Nephron progenitor cell (in vitro differentiated cells): Measurements from ENCODE around the gene CPNE9.

ENCODE experiments used
- DNase-seq: peaks from one replicate; pipeline ENCODE4 v3.0.0; 2021
- H3K27ac Mint-ChIP-seq: 2 replicates; pipeline ENCODE4 v1.8.0; 2021; ENCODE audit warnings: mild to moderate bottlenecking, moderate library complexity, mixed read lengths
- H3K27me3 Mint-ChIP-seq: 2 replicates; pipeline ENCODE4 v1.8.0; 2021; ENCODE audit warnings: mild to moderate bottlenecking, low read depth, mixed read lengths; ENCODE audit not compliant: poor library complexity
- H3K36me3 Mint-ChIP-seq: 2 replicates; pipeline ENCODE4 v1.8.0; 2021; ENCODE audit warnings: low read depth, mixed read lengths
- H3K4me1 Mint-ChIP-seq: 2 replicates; pipeline ENCODE4 v1.8.0; 2021; ENCODE audit warnings: mixed read lengths
- H3K4me3 Mint-ChIP-seq: 2 replicates; pipeline ENCODE4 v1.8.0; 2021; ENCODE audit warnings: mild to moderate bottlenecking, moderate library complexity, mixed read lengths
- H3K9me3 Mint-ChIP-seq: 2 replicates; pipeline ENCODE4 v1.8.0; 2021; ENCODE audit warnings: mild to moderate bottlenecking, moderate library complexity, mixed read lengths
- TF ChIP-seq, protein P1 (sequence below): fragments of 200-600 bp; sonication (generic); IDR thresholded peaks from 2 replicates; pipeline ENCODE4 v1.5.0; 2021; ENCODE audit warnings: antibody characterized with exemption

CPNE9 gene

DNA sequence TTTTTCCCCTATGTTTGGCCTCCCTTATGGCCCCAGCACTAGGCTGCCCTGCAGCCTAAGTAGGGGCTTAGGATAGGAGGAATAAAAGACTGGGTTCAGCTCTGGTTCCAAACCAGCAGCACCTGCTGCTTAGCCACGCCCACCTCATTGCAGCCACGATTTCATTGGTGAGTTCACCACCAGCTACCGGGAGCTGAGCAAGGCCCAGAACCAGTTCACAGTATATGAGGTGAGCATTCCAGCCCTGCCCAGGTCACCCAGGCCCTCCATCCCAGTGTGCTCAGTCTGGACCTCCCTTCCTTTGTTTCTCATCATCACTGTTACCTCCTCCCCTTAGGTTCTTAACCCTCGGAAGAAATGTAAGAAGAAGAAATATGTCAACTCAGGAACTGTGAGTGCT lies 11.5 kb downstream of the CPNE9 start:
- Mint-ChIP-seq H3K36me3 (no peaks in the 10 kb centered on the region), H3K9me3 (no peaks in the 10 kb centered on the region), H3K4me1 (no peaks in the 10 kb centered on the region), H3K4me3 (no peak overlapping the region), H3K27me3 (peaks cover 39% of the 10 kb centered on the region), H3K27ac (no peak overlapping the region)
- TF ChIP-seq, protein P1, sequence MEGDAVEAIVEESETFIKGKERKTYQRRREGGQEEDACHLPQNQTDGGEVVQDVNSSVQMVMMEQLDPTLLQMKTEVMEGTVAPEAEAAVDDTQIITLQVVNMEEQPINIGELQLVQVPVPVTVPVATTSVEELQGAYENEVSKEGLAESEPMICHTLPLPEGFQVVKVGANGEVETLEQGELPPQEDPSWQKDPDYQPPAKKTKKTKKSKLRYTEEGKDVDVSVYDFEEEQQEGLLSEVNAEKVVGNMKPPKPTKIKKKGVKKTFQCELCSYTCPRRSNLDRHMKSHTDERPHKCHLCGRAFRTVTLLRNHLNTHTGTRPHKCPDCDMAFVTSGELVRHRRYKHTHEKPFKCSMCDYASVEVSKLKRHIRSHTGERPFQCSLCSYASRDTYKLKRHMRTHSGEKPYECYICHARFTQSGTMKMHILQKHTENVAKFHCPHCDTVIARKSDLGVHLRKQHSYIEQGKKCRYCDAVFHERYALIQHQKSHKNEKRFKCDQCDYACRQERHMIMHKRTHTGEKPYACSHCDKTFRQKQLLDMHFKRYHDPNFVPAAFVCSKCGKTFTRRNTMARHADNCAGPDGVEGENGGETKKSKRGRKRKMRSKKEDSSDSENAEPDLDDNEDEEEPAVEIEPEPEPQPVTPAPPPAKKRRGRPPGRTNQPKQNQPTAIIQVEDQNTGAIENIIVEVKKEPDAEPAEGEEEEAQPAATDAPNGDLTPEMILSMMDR, result no peak
- DNase-seq, result no peak

DNA sequence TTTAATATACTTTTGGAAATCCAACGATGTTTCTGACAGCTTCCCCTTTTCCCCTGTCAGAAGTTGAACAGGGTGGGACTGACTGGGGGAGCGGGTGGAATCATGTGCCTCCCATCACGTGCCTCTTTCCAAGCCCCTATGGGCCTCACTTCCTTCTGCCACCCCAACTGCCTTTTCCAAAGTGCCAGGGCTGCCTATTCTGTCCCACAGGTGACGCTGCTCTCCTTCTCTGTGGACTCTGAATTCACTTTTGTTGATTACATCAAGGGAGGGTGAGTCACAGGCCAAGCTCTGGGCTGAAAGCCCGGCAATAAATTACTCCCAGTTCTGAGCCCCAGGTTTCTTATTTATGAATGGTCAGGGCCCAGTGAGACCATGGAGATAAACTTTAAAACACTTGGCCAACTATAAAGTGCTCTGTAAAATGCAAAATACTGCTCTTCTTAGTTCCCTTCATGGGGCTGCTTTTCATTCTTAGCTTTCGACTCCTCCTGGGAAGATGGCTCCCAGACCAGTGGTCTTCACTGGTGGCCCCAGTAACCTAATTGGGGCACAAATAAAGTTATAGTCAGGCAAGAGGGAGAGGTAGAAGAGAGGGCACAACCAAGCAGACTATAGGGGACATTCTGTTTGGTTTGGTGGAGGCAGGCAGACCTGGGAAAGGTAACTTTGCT lies 12.3 kb downstream of the CPNE9 start:
- no peak for DNase-seq
- Mint-ChIP-seq H3K27me3 (peaks cover 35% of the 10 kb centered on the region), H3K27ac (no peak overlapping the region), H3K9me3 (no peaks in the 10 kb centered on the region), H3K4me1 (no peaks in the 10 kb centered on the region), H3K4me3 (no peak overlapping the region), H3K36me3 (no peaks in the 10 kb centered on the region)
- TF ChIP-seq, protein P1, result no peak

DNA sequence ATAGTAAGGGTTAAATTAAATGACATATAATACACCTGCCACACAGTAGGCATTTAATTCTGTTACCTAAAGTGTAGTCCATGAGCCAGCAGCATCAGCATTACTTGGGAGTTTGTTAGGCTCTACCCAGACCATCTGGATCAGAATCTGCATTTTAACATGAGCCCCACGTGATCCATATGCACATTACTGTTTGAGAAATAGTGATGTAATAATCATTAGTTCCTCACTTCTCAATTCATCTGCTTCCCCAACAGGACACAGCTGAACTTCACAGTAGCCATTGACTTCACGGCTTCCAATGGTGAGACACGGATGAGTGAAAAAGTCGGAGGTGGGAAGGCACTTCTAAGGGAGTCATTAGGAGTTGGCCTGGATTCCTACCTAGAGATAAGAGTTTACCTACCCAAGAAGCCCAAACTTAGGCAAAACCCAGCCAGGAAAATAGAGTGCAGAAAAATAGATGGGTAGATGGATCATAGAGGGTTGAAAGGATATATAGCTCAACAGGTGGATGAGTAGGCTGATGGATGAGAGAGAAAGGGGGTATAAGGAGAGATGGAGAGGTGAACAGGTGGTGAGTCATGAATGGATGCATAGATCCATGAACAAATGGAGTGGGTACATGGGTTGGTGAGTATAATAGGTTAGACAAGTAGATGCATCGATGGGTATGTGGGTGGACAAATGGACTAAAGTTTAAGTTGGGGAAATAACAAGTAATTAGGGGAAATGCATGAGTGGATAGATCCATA lies 13.3 kb downstream of the CPNE9 start:
- DNase-seq, result no peak
- H3K9me3 Mint-ChIP-seq, result no peaks in the 10 kb centered on the region
- no peaks in the 10 kb centered on the region for H3K36me3 Mint-ChIP-seq
- H3K4me3 Mint-ChIP-seq, result no peak overlapping the region
- peaks cover 32% of the 10 kb centered on the region for H3K27me3 Mint-ChIP-seq
- H3K27ac Mint-ChIP-seq, result no peak overlapping the region
- H3K4me1 Mint-ChIP-seq, result peaks cover 5% of the 10 kb centered on the region
- TF ChIP-seq, protein P1, result no peak

DNA sequence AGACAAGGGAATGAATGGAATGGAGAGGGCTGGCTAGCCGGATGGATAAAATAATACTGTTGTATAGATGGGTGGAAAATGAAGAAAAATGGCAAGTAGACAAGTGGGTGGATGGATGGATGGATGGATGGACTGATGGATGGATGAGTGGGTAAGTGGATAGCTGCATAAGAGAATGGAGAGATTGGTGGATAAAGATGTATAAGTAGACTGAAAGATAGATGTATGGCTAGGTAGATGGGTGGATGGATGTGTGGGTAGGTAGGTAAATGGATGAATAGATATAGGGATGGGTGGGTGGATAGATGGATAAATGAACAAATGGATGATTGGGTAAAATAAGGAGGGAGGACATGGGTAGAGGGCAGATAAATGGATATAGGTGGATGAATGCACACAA lies 13.9 kb downstream of the CPNE9 start:
- no peak overlapping the region for H3K27ac Mint-ChIP-seq
- H3K27me3 Mint-ChIP-seq, result peaks cover 31% of the 10 kb centered on the region
- H3K4me3 Mint-ChIP-seq, result no peak overlapping the region
- TF ChIP-seq, protein P1, result no peak
- H3K36me3 Mint-ChIP-seq, result no peaks in the 10 kb centered on the region
- DNase-seq, result no peak
- no peaks in the 10 kb centered on the region for H3K9me3 Mint-ChIP-seq
- peaks cover 5% of the 10 kb centered on the region for H3K4me1 Mint-ChIP-seq

DNA sequence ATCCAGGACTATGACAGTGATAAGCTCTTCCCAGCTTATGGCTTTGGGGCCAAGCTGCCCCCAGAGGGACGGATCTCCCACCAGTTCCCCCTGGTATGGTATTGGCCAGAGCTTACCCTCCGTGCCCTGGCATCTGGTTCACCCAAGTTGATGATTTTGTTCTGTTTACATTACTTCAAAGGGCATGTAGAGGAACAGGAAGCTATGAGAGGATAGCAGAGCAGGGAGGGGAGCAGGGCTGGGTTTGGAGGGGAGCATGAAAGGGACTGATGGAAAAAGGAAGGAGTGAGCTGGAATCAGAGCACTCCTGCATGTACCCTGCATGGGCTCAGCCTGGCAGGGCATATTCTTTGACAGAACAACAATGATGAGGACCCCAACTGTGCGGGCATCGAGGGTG lies 14.5 kb downstream of the CPNE9 start:
- no peak overlapping the region for H3K27ac Mint-ChIP-seq

More for the DNA sequence above, 14.5 kb downstream of the CPNE9 start:
- Mint-ChIP-seq H3K9me3 (no peaks in the 10 kb centered on the region), H3K27me3 (peaks cover 25% of the 10 kb centered on the region), H3K4me1 (peaks cover 5% of the 10 kb centered on the region), H3K36me3 (no peaks in the 10 kb centered on the region), H3K4me3 (no peak overlapping the region)
- no peak for DNase-seq
- TF ChIP-seq, protein P1, result no peak
